Breast epithelium (tissue), 4 donors: ENCODE data around the gene METRNL. TPM values are rescaled to one million over a fixed set of nuclear protein-coding genes. Genes with fewer than 3 reads are reported as not detected.
A peak's percentile ranks its signal among the peaks of the same experiment; 100 is the strongest.

ENCODE experiments used
- DNase-seq, 2 donors: peaks; one replicate each; pipeline ENCODE4 v3.0.0-alpha.2; 2019; ENCODE audit warnings: low spot score in 2 of 2
- H3K27ac ChIP-seq, 2 donors: fragments of 200-600 bp; sonication (generic) in 1 of 2; one replicate each; pipeline ENCODE4 v1.5.1; 2016 to 2019; ENCODE audit warnings: mild to moderate bottlenecking in 1 of 2
- H3K27me3 ChIP-seq, 2 donors: fragments of 200-600 bp; sonication (generic) in 1 of 2; one replicate each; pipeline versions ENCODE4 v1.5.1 to v1.6.0; 2017 to 2019; ENCODE audit warnings: control low read depth in 1 of 2, mild to moderate bottlenecking in 1 of 2
- H3K36me3 ChIP-seq: fragments of 200-600 bp; one replicate; pipeline ENCODE4 v1.5.1; 2019
- H3K4me1 ChIP-seq, 2 donors: fragments of 200-600 bp; sonication (generic); one replicate each; pipeline ENCODE4 v1.5.1; 2016 to 2019; ENCODE audit warnings: control low read depth in 1 of 2
- H3K4me3 ChIP-seq, 3 donors: fragments of 200-600 bp; sonication (generic); 1 replicate in 2 of 3; 2 replicates in 1 of 3; pipeline ENCODE4 v1.5.1; 2016 to 2019; ENCODE audit warnings: mild to moderate bottlenecking in 3 of 3, moderate library complexity in 2 of 3
- H3K9me3 ChIP-seq, 2 donors: fragments of 200-600 bp; sonication (generic) in 1 of 2; one replicate each; pipeline ENCODE4 v1.5.1; 2016 to 2019; ENCODE audit warnings: control low read depth in 1 of 2
- CTCF ChIP-seq, 3 donors: fragments of 450-650 bp; IDR thresholded peaks; one replicate each; pipeline ENCODE4 v1.5.1; 2016 to 2017; ENCODE audit warnings: antibody characterized with exemption in 3 of 3, mild to moderate bottlenecking in 3 of 3, moderate library complexity in 3 of 3
- POLR2A ChIP-seq: fragments of 450-650 bp; IDR thresholded peaks from one replicate; pipeline ENCODE4 v1.6.1; 2016; ENCODE audit warnings: antibody characterized with exemption, mild to moderate bottlenecking, moderate library complexity
- POLR2AphosphoS5 ChIP-seq, 3 donors: sonication (generic); formaldehyde crosslinking; IDR thresholded peaks; one replicate each; pipeline ENCODE4 v1.6.1; 2017; ENCODE audit warnings: antibody characterized with exemption in 3 of 3
- intact Hi-C: fragments of 100-400 bp; cut with DNase I; formaldehyde crosslinking; loops from one replicate; pipeline ENCODE4 v1.15.1; 2023; ENCODE audit warnings: low total_unique reads
- total RNA-seq, 3 donors: library from RNA; depleted of rRNA; stranded (reverse); fragments of >200 nt; gene quantifications; one replicate each; pipeline ENCODE4 v1.1.0, GENCODE V29; 2016

METRNL gene
- total RNA-seq, 3 donors from 2014 or later: 41.6 to 102 (median 54.1) TPM

- Histone ChIP-seq H3K4me1 (peaks cover 0 to 4% of the 10 kb centered on the region in 2 donors), H3K27ac (peak overlapping the region; percentile 83 to 95), H3K9me3 (no peaks in the 10 kb centered on the region), H3K36me3 (no peaks in the 10 kb centered on the region), H3K27me3 (no peaks in the 10 kb centered on the region), H3K4me3 (peak overlapping the region; percentile 77 to 98 (median 89))
- TF ChIP-seq POLR2A (no peak), CTCF (IDR thresholded peaks at IDR 0.05) (no peak), POLR2AphosphoS5 (IDR thresholded peaks at IDR 0.05) (no peak)
- no peak for DNase-seq
- intact Hi-C loops: no loop called here
Observed at GRCh38 chr17:83079766-83080578, 563 bp downstream of the METRNL start.

DNA sequence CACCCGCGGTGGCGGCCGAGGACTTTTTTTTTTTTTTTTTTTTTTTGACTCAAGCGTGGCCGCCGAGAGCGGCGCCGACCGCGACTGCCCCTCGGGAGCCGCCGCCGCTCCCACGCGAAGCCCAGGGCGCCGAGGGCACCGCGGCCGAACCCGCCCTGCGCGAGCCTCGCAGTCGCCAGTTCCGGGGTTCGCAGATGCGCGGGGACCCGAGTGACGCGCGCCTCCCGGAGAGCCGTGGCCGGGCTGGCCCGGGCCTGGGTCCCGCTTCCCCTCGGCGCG is 1.1 kb downstream of the METRNL start:
- peaks cover 0 to 4% of the 10 kb centered on the region in 2 donors for H3K4me1 ChIP-seq

GRCh38 chr17:83080858-83081683 is 1.7 kb downstream of the METRNL start:
- Histone ChIP-seq H3K27me3 (no peaks in the 10 kb centered on the region), H3K4me1 (peaks cover 0 to 4% of the 10 kb centered on the region in 2 donors), H3K36me3 (no peaks in the 10 kb centered on the region), H3K9me3 (no peaks in the 10 kb centered on the region), H3K27ac (peak overlapping the region; percentile 83 to 95), H3K4me3 (peak overlapping the region; percentile 77 to 98 (median 89))
- intact Hi-C loops: no loop called here
- TF ChIP-seq CTCF (IDR thresholded peaks at IDR 0.05) (no peak), POLR2A (no peak), POLR2AphosphoS5 (IDR thresholded peaks at IDR 0.05) (no peak)
- DNase-seq: no peak

More for the DNA sequence above, 1.1 kb downstream of the METRNL start:
- intact Hi-C loops: no loop called here
- no peaks in the 10 kb centered on the region for H3K9me3 ChIP-seq
- no peak for DNase-seq
- H3K27me3 ChIP-seq: no peaks in the 10 kb centered on the region
- no peaks in the 10 kb centered on the region for H3K36me3 ChIP-seq
- H3K27ac ChIP-seq: peak overlapping the region; percentile 83 to 95
- peak overlapping the region; percentile 77 to 98 (median 89) for H3K4me3 ChIP-seq
- TF ChIP-seq POLR2A (no peak), CTCF (IDR thresholded peaks at IDR 0.05) (no peak), POLR2AphosphoS5 (IDR thresholded peaks at IDR 0.05) (no peak)

- Histone ChIP-seq H3K36me3 (no peaks in the 10 kb centered on the region), H3K27ac (peak overlapping the region; percentile 83 to 95), H3K4me3 (peak overlapping the region; percentile 77 to 98 (median 89)), H3K9me3 (no peaks in the 10 kb centered on the region), H3K4me1 (peaks cover 0 to 4% of the 10 kb centered on the region in 2 donors), H3K27me3 (no peaks in the 10 kb centered on the region)
- intact Hi-C loops: no loop called here
- DNase-seq: no peak
- TF ChIP-seq CTCF (IDR thresholded peaks at IDR 0.05): no peak
- peak in 2 of 3 donors; percentile 9 to 43 for TF ChIP-seq POLR2AphosphoS5 (IDR thresholded peaks at IDR 0.05)
Observed at GRCh38 chr17:83081684-83082201, 2.3 kb downstream of the METRNL start.
